DND-41 (cell line): ENCODE results near the gene RASGRP4.

Experiments used
- CTCF ChIP-seq: IDR thresholded peaks from 2 replicates; pipeline ENCODE4 v1.5.1; 2012; ENCODE audit warnings: borderline replicate concordance, low read length, moderate library complexity, mild to moderate bottlenecking; ENCODE audit not compliant: poor library complexity, severe bottlenecking; ENCODE audit errors: extremely low read depth
- EZH2 ChIP-seq: IDR thresholded peaks from 3 replicates; pipeline ENCODE4 v1.6.1; 2012; ENCODE audit warnings: borderline replicate concordance, low read depth, mild to moderate bottlenecking, moderate library complexity, low read length, inconsistent platforms; ENCODE audit not compliant: severe bottlenecking

GRCh38 chr19:38411041-38411712, 14.8 kb downstream of the RASGRP4 start:
- TF ChIP-seq CTCF = no peak
- no peak for TF ChIP-seq EZH2
